ENCODE data around the gene LRRC75B.

LRRC75B gene

GRCh38 chr22:24587251-24587650 is 5.6 kb downstream of the LRRC75B start:
- in situ Hi-C loops (cut with MboI; ENCODE audit: low sequenced_read_pairs), result no loop called here

GRCh38 chr22:24585927-24586546 is 6.8 kb downstream of the LRRC75B start:
- in situ Hi-C loops (cut with MboI; ENCODE audit: low sequenced_read_pairs), result no loop called here

- in situ Hi-C loops (cut with MboI; ENCODE audit: low sequenced_read_pairs), result no loop called here
These were observed 7.4 kb downstream of the LRRC75B start for GRCh38 chr22:24585461-24585860.

GRCh38 chr22:24584871-24585411 is 7.9 kb downstream of the LRRC75B start:
- in situ Hi-C loops (cut with MboI; ENCODE audit: low sequenced_read_pairs), result no loop called here

- in situ Hi-C loops (cut with MboI; ENCODE audit: low sequenced_read_pairs), result no loop called here
These were observed 8.6 kb downstream of the LRRC75B start for GRCh38 chr22:24584166-24584790.

GRCh38 chr22:24583221-24584165 is 9.4 kb downstream of the LRRC75B start:
- in situ Hi-C loops (cut with MboI; ENCODE audit: low sequenced_read_pairs), result no loop called here

- in situ Hi-C loops (cut with MboI; ENCODE audit: low sequenced_read_pairs), result no loop called here
These were observed 10.6 kb downstream of the LRRC75B start for GRCh38 chr22:24582056-24582814.

GRCh38 chr22:24580276-24580675 is 12.6 kb downstream of the LRRC75B start:
- in situ Hi-C loops (cut with MboI; ENCODE audit: low sequenced_read_pairs), result no loop called here

- in situ Hi-C loops (cut with MboI; ENCODE audit: low sequenced_read_pairs), result no loop called here
These were observed 13.6 kb downstream of the LRRC75B start for GRCh38 chr22:24579258-24579601.

- in situ Hi-C loops (cut with MboI; ENCODE audit: low sequenced_read_pairs), result no loop called here
These were observed 14.3 kb downstream of the LRRC75B start for GRCh38 chr22:24578355-24579257.

- in situ Hi-C loops (cut with MboI; ENCODE audit: low sequenced_read_pairs), result no loop called here
These were observed 16.1 kb downstream of the LRRC75B start for GRCh38 chr22:24576778-24577177.

GRCh38 chr22:24571266-24571665 is 21.6 kb downstream of the LRRC75B start:
- in situ Hi-C loops (cut with MboI; ENCODE audit: low sequenced_read_pairs), result no loop called here

GRCh38 chr22:24567668-24568067 is 25.2 kb downstream of the LRRC75B start:
- in situ Hi-C loops (cut with MboI; ENCODE audit: low sequenced_read_pairs), result no loop called here

- in situ Hi-C loops (cut with MboI; ENCODE audit: low sequenced_read_pairs), result no loop called here
These were observed 25.9 kb downstream of the LRRC75B start for GRCh38 chr22:24566899-24567511.

GRCh38 chr22:24565077-24565476 is 27.8 kb downstream of the LRRC75B start:
- in situ Hi-C loops (cut with MboI; ENCODE audit: low sequenced_read_pairs), result no loop called here

GRCh38 chr22:24564376-24565058 is 28.4 kb downstream of the LRRC75B start:
- in situ Hi-C loops (cut with MboI; ENCODE audit: low sequenced_read_pairs), result no loop called here

GRCh38 chr22:24563246-24563645 is 29.6 kb downstream of the LRRC75B start:
- in situ Hi-C loops (cut with MboI; ENCODE audit: low sequenced_read_pairs), result no loop called here

GRCh38 chr22:24559471-24559870 is 33.4 kb downstream of the LRRC75B start:
- in situ Hi-C loops (cut with MboI; ENCODE audit: low sequenced_read_pairs), result no loop called here

Data from HL-60/S4 treated with retinoic acid at 250 ng/mL for 4 days and 3 days (cell line).